Testis (tissue), 2 donors: ENCODE results near the gene DCTN3.

Experiments
- CTCF ChIP-seq, 3 experiments: fragments of 450-650 bp in 2 of 3; fragments of 200-600 bp in 1 of 3; sonication (generic) in 1 of 3; IDR thresholded peaks; one replicate each; pipeline ENCODE4 v1.5.1; 2016 to 2019; ENCODE audit warnings: antibody characterized with exemption in 3 of 3, mild to moderate bottlenecking in 2 of 3, moderate library complexity in 1 of 3
- POLR2A ChIP-seq: fragments of 450-650 bp; IDR thresholded peaks from one replicate; pipeline ENCODE4 v1.6.1; 2017; ENCODE audit warnings: antibody characterized with exemption, mild to moderate bottlenecking, moderate library complexity

GRCh38 chr9:34638138-34638445 lies 17.8 kb upstream of the DCTN3 start:
- TF ChIP-seq POLR2A, result no peak
- TF ChIP-seq CTCF (IDR thresholded peaks at IDR 0.05), result no peak
